Endodermal cell (in vitro differentiated cells): ENCODE data around the gene SLC30A1. TPM values are rescaled to one million over a fixed set of nuclear protein-coding genes. Genes with fewer than 3 reads are reported as not detected.
A peak's percentile ranks its signal among the peaks of the same experiment; 100 is the strongest.
"Not testable (repeated sequence)": the region's sequence is repeated elsewhere in the genome, so short reads cannot be mapped to it uniquely, and the experiment has no call there.

Experiments
- DNase-seq: peaks from one replicate; pipeline ENCODE4 v3.0.0-alpha.2; 2017
- H3K27ac ChIP-seq: 2 replicates; pipeline ENCODE4 v1.5.1; 2013; ENCODE audit warnings: mild to moderate bottlenecking, low read depth, low read length, moderate library complexity
- H3K27me3 ChIP-seq: 2 replicates; pipeline ENCODE4 v1.6.1; 2013; ENCODE audit warnings: mild to moderate bottlenecking, low read length, moderate library complexity; ENCODE audit not compliant: insufficient read depth, control insufficient read depth, poor library complexity, severe bottlenecking
- H3K36me3 ChIP-seq: 2 replicates; pipeline ENCODE4 v1.7.0; 2013; ENCODE audit warnings: mild to moderate bottlenecking, low read length, moderate library complexity; ENCODE audit not compliant: control insufficient read depth, insufficient read depth
- H3K4me1 ChIP-seq: one replicate; pipeline ENCODE4 v1.7.0; 2013; ENCODE audit warnings: low read length; ENCODE audit not compliant: control insufficient read depth, insufficient read depth
- H3K4me3 ChIP-seq: 2 replicates; pipeline ENCODE4 v1.5.1; 2013; ENCODE audit warnings: mild to moderate bottlenecking, low read length, moderate library complexity
- H3K9ac ChIP-seq: 2 replicates; pipeline ENCODE4 v1.6.1; 2013; ENCODE audit warnings: mild to moderate bottlenecking, low read length, moderate library complexity; ENCODE audit not compliant: poor library complexity, severe bottlenecking; ENCODE audit errors: extremely low read depth
- H3K9me3 ChIP-seq: 2 replicates; pipeline ENCODE4 v1.6.1; 2013; ENCODE audit warnings: mild to moderate bottlenecking, low read length, moderate library complexity; ENCODE audit not compliant: control insufficient read depth
- H3K27ac Mint-ChIP-seq: 2 replicates; pipeline ENCODE4 v1.8.0; 2020; ENCODE audit warnings: mixed read lengths
- H3K27me3 Mint-ChIP-seq: 2 replicates; pipeline ENCODE4 v1.8.0; 2021; ENCODE audit warnings: mild to moderate bottlenecking, mixed read lengths; ENCODE audit not compliant: insufficient read depth
- H3K36me3 Mint-ChIP-seq: 2 replicates; pipeline ENCODE4 v1.8.0; 2020; ENCODE audit warnings: low read depth, mixed read lengths
- H3K4me1 Mint-ChIP-seq: 2 replicates; pipeline ENCODE4 v1.8.0; 2020; ENCODE audit warnings: mixed read lengths
- H3K4me3 Mint-ChIP-seq: 2 replicates; pipeline ENCODE4 v1.8.0; 2020; ENCODE audit warnings: mild to moderate bottlenecking, moderate library complexity, mixed read lengths
- H3K9me3 Mint-ChIP-seq: 2 replicates; pipeline ENCODE4 v1.8.0; 2020; ENCODE audit warnings: mild to moderate bottlenecking, mixed read lengths
- WGBS, 2 experiments: methylation state at CpG; one replicate each; pipeline versions ENCODE4 v1.1.5 to v1.1.7; 2013; ENCODE audit warnings: missing lambda C conversion rate in 2 of 2, mixed read lengths in 1 of 2; ENCODE audit not compliant: insufficient coverage in 1 of 2, insufficient read length in 1 of 2; 5-methylcytosine and 5-hydroxymethylcytosine counted together
- total RNA-seq, 2 donors: library from RNA; stranded (reverse); fragmentation: NEBNext Ultra II Directional in 1 of 2; extraction: Animal tissue kit (Norgen Biotek cat#: 25700) in 1 of 2; gene quantifications; 2 replicates in 1 of 2; 3 replicates in 1 of 2; pipeline ENCODE4 v1.2.1, GENCODE V29; 2021
- TF ChIP-seq, protein P1 (sequence below): fragments of 200-600 bp; sonication (generic); conservative IDR thresholded peaks from 2 replicates; pipeline ENCODE4 v1.5.0; 2021; ENCODE audit warnings: antibody characterized with exemption, mild to moderate bottlenecking

Gene SLC30A1
- total RNA-seq, 2 donors from 2014 or later: 9.0 to 14.0 TPM

DNA sequence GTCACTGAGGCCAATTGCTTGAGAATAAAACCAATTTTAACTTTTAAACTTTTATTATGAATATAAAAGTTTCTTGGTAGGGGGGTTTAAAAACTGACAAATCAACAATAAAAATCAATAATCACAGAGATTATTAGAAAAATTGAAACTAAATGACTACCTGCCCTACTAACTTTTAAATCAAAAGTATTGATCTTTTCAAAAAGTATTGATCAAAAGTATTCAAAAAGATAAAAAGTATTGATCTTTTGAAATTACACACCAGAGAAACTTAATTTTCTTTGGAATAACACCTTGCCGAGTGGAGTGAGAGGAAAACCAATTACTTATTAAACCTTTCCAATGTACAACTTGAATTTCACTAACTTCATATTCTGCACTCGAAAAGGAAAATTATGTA, 2.2 kb downstream of the SLC30A1 start:
- 80 to 100% methylated on average over 1 of the region's 2 CpGs for WGBS, 2 experiments
- Mint-ChIP-seq H3K27ac (no peak overlapping the region), H3K9me3 (no peaks in the 10 kb centered on the region), H3K27me3 (no peaks in the 10 kb centered on the region), H3K36me3 (no peaks in the 10 kb centered on the region), H3K4me1 (peaks cover 40% of the 10 kb centered on the region), H3K4me3 (peak overlapping the region; percentile 83)
- H3K4me1 ChIP-seq: peaks cover 14% of the 10 kb centered on the region
- peak overlapping the region; percentile 62 for H3K9ac ChIP-seq
- no peak for DNase-seq
- peak overlapping the region; percentile 98 for H3K4me3 ChIP-seq
- H3K36me3 ChIP-seq: no peaks in the 10 kb centered on the region
- H3K9me3 ChIP-seq: no peaks in the 10 kb centered on the region
- H3K27me3 ChIP-seq: no peaks in the 10 kb centered on the region
- no peak overlapping the region for H3K27ac ChIP-seq
- TF ChIP-seq, protein P1, sequence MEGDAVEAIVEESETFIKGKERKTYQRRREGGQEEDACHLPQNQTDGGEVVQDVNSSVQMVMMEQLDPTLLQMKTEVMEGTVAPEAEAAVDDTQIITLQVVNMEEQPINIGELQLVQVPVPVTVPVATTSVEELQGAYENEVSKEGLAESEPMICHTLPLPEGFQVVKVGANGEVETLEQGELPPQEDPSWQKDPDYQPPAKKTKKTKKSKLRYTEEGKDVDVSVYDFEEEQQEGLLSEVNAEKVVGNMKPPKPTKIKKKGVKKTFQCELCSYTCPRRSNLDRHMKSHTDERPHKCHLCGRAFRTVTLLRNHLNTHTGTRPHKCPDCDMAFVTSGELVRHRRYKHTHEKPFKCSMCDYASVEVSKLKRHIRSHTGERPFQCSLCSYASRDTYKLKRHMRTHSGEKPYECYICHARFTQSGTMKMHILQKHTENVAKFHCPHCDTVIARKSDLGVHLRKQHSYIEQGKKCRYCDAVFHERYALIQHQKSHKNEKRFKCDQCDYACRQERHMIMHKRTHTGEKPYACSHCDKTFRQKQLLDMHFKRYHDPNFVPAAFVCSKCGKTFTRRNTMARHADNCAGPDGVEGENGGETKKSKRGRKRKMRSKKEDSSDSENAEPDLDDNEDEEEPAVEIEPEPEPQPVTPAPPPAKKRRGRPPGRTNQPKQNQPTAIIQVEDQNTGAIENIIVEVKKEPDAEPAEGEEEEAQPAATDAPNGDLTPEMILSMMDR: no peak

DNA sequence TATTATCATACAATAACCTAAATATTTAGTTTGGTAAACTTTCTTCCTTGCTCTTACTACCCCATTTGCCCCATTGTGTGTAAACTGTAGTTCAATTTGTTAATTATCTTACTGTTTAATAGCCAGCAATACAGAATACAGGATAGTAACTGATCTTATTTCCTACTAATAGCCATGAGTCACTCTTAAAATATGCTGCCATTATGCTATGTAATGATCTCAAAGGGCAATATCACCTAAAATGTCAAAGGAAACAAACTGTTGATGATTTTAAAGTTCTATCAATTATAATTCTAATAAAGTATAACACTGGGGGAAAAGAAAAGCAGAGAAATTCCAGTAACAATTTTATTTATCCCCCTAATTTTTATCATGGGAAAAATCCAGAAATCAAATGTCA, 4.3 kb downstream of the SLC30A1 start:
- no peak overlapping the region for H3K4me3 Mint-ChIP-seq

DNA sequence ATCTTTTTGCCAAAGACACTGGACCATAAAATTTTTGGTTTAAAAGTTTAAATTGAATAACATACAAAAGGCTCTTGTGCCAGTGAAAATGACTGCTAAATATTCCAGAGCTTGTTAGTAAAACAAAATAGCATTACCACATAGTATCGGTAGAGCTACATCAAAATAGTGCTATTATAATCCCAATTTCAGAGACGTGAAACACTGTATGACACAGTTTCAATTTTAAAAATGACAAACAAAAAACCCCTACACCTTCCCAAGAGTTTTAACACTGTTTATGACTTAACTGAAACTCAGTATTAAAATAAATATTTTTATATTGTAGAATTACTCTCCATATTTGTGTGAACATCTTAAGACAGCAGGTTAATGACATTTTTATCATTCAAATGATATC, 7.0 kb downstream of the SLC30A1 start:
- H3K4me1 ChIP-seq: peaks cover 9% of the 10 kb centered on the region
- H3K4me1 Mint-ChIP-seq: peaks cover 16% of the 10 kb centered on the region
- no peaks in the 10 kb centered on the region for H3K36me3 ChIP-seq
- H3K27me3 Mint-ChIP-seq: no peaks in the 10 kb centered on the region
- 90 to 100% methylated on average over 1 to 2 of the region's 2 CpGs for WGBS, 2 experiments
- no peak overlapping the region for H3K9ac ChIP-seq
- no peaks in the 10 kb centered on the region for H3K36me3 Mint-ChIP-seq
- DNase-seq: no peak
- H3K4me3 Mint-ChIP-seq: no peak overlapping the region
- TF ChIP-seq, protein P1: no peak
- H3K4me3 ChIP-seq: no peak overlapping the region
- H3K27ac ChIP-seq: no peak overlapping the region
- H3K9me3 ChIP-seq: no peaks in the 10 kb centered on the region
- no peak overlapping the region for H3K27ac Mint-ChIP-seq
- H3K27me3 ChIP-seq: no peaks in the 10 kb centered on the region
- no peaks in the 10 kb centered on the region for H3K9me3 Mint-ChIP-seq

More for the DNA sequence above, 4.3 kb downstream of the SLC30A1 start:
- Mint-ChIP-seq H3K27me3 (no peaks in the 10 kb centered on the region), H3K4me1 (peaks cover 21% of the 10 kb centered on the region), H3K36me3 (no peaks in the 10 kb centered on the region), H3K27ac (no peak overlapping the region), H3K9me3 (no peaks in the 10 kb centered on the region)
- TF ChIP-seq, protein P1: no peak
- DNase-seq: no peak
- no peak overlapping the region for H3K4me3 ChIP-seq
- no peak overlapping the region for H3K27ac ChIP-seq
- peaks cover 9% of the 10 kb centered on the region for H3K4me1 ChIP-seq
- no peak overlapping the region for H3K9ac ChIP-seq
- H3K36me3 ChIP-seq: no peaks in the 10 kb centered on the region
- H3K9me3 ChIP-seq: no peaks in the 10 kb centered on the region
- no peaks in the 10 kb centered on the region for H3K27me3 ChIP-seq

DNA sequence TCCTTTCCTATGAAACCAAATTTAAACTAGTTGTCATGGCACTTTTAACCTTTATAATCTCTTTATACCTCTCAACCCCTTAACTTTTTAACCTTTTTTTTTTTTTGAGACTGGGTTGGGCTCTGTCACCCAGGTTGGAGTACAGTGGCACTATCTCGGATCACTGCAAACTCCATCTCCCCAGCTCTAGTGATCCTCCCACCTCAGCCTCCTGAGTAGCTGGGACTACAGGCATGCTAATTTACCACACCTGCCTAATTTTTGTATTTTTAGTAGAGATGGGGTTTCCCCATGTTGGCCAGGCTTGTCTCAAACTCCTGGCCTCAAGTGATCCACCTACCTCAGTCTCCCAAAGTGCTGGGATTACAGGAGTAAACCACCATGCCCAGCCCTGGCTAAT, 8.6 kb downstream of the SLC30A1 start:
- H3K9me3 Mint-ChIP-seq, H3K36me3 ChIP-seq, H3K4me1 ChIP-seq, H3K27me3 Mint-ChIP-seq, H3K9ac ChIP-seq, H3K4me3 ChIP-seq, H3K4me3 Mint-ChIP-seq, H3K4me1 Mint-ChIP-seq, H3K27ac ChIP-seq, H3K27me3 ChIP-seq, DNase-seq, H3K27ac Mint-ChIP-seq, H3K36me3 Mint-ChIP-seq, H3K9me3 ChIP-seq: not testable (repeated sequence)
- WGBS, 2 experiments: 100% methylated on average over 1 of the region's 1 CpG; no CpG with 5 or more reads in 1 of the 2 experiments
